Measurements from ENCODE around the gene SLC39A3.

The SLC39A3 gene

GRCh38 chr19:2763687-2764086 is 23.9 kb upstream of the SLC39A3 start:
- ChIA-PET CTCF (interaction anchor here (1.5 to 3.8 kb wide), 2 partner anchors 15 to 115 kb away, joined by 7 to 14 read pairs; no protein-coding TSS in a partner anchor), POLR2A (no interaction called here)
- TF ChIP-seq CTCF (IDR thresholded peaks at IDR 0.05; ENCODE audit: insufficient read depth, low read length, missing control alignments) = no peak
- H3K4me3 ChIP-seq (ENCODE audit: low read depth, low read length) = no peak overlapping the region
- DNase-seq (ENCODE audit: low read depth, low spot score) = no peak

GRCh38 chr19:2762783-2763496 is 23.1 kb upstream of the SLC39A3 start:
- CTCF ChIA-PET = interaction anchor here (0.6 to 1.5 kb wide), 4 partner anchors 13 to 122 kb away, joined by 3 to 7 read pairs (median 5); no protein-coding TSS in a partner anchor
- POLR2A ChIA-PET = no interaction called here
- TF ChIP-seq CTCF (IDR thresholded peaks at IDR 0.05; ENCODE audit: insufficient read depth, low read length, missing control alignments) = no peak
- no peak for DNase-seq (ENCODE audit: low read depth, low spot score)
- H3K4me3 ChIP-seq (ENCODE audit: low read depth, low read length) = no peak overlapping the region

- H3K4me3 ChIP-seq (ENCODE audit: low read depth, low read length) = no peak overlapping the region
- DNase-seq (ENCODE audit: low read depth, low spot score) = no peak
- CTCF ChIA-PET = interaction anchor here (0.6 to 0.9 kb wide), 3 partner anchors 12 to 122 kb away, joined by 3 to 5 read pairs (median 5); no protein-coding TSS in a partner anchor
- POLR2A ChIA-PET = no interaction called here
- TF ChIP-seq CTCF (IDR thresholded peaks at IDR 0.05; ENCODE audit: insufficient read depth, low read length, missing control alignments) = no peak
Observed at GRCh38 chr19:2761876-2762782, 22.3 kb upstream of the SLC39A3 start.

- ChIA-PET CTCF (interaction anchor here (2.8 kb wide), 1 partner anchor 12 kb away, joined by 23 read pairs; no protein-coding TSS in a partner anchor), POLR2A (no interaction called here)
- no peak overlapping the region for H3K4me3 ChIP-seq (ENCODE audit: low read depth, low read length)
- no peak for DNase-seq (ENCODE audit: low read depth, low spot score)
- no peak for TF ChIP-seq CTCF (IDR thresholded peaks at IDR 0.05; ENCODE audit: insufficient read depth, low read length, missing control alignments)
Observed at GRCh38 chr19:2761309-2761677, 21.5 kb upstream of the SLC39A3 start.

GRCh38 chr19:2759965-2760364 is 20.1 kb upstream of the SLC39A3 start:
- DNase-seq (ENCODE audit: low read depth, low spot score) = no peak
- CTCF ChIA-PET = interaction anchor here (2.2 to 2.8 kb wide), 2 partner anchors 11 to 112 kb away, joined by 11 to 23 read pairs; no protein-coding TSS in a partner anchor
- no peak overlapping the region for H3K4me3 ChIP-seq (ENCODE audit: low read depth, low read length)
- TF ChIP-seq CTCF (IDR thresholded peaks at IDR 0.05; ENCODE audit: insufficient read depth, low read length, missing control alignments) = no peak
- POLR2A ChIA-PET = no interaction called here

- POLR2A ChIA-PET = no interaction called here
- DNase-seq (ENCODE audit: low read depth, low spot score) = no peak
- CTCF ChIA-PET = interaction anchor here (2.2 to 2.8 kb wide), 2 partner anchors 10 to 111 kb away, joined by 11 to 23 read pairs; no protein-coding TSS in a partner anchor
- no peak for TF ChIP-seq CTCF (IDR thresholded peaks at IDR 0.05; ENCODE audit: insufficient read depth, low read length, missing control alignments)
- no peak overlapping the region for H3K4me3 ChIP-seq (ENCODE audit: low read depth, low read length)
Observed at GRCh38 chr19:2759362-2759761, 19.5 kb upstream of the SLC39A3 start.
